GM10248 (cell line): ENCODE measurements around the gene ASB7.
A peak's percentile ranks its signal among the peaks of the same experiment; 100 is the strongest.

Experiments
- CTCF ChIA-PET: fragments of 300-600 bp; sonication (Branson Sonifier 250); formaldehyde crosslinking; extraction: SDS; loops from one replicate; lab custom pipeline; 2021; ENCODE audit warnings: antibody characterized with exemption; lab: Yijun Ruan, JAX
- POLR2A ChIA-PET: fragments of 350-650 bp; sonication (Branson Sonifier 250); formaldehyde crosslinking; extraction: SDS; loops from one replicate; lab custom pipeline; 2020; ENCODE audit warnings: antibody characterized with exemption; lab: Yijun Ruan, JAX
- DNase-seq: peaks from one replicate; pipeline ENCODE4 v3.0.0; 2012; ENCODE audit errors: extremely low spot score
- TF ChIP-seq, protein P1 (sequence below): IDR thresholded peaks from 2 replicates; pipeline ENCODE4 v1.5.1; 2012; ENCODE audit warnings: mild to moderate bottlenecking, low read depth; ENCODE audit errors: extremely low read depth, missing control alignments, control extremely low read depth

Gene ASB7

DNA sequence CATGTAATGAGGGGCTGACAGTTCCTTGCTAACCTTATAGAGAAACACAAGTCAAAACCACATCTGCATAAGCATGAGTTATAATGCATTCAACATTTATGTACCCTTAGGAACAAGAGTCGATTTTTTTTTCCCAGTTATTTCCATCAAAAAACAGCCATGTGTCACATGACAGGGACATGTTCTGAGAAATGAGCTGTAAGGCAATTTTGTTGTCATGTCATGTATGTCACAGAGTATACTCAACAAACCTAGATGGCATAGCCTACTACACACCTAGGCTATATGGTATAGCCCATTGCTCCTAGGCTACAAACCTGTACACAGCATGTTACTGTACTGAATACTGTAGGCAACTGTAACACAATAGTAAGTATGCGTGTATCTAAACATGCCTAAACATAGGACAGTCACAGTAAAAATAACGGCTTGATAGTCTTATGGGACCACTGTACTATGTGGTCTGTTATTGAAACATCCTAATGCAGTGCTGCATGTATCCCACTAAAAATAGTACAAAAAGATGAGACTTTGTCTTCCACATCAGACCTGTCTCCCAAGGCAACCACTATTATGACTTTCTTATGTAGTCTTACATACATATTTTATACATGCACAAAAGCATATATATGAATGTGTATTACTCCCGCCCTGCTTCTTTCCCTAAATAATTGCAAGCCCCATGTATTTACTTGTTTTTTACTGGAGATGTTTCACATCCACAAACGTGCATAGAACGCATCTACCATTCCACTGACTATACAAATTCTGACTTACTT lies 35.4 kb upstream of the ASB7 start:
- ChIA-PET POLR2A (no interaction called here), CTCF (no interaction called here)
- no peak for DNase-seq
- TF ChIP-seq, protein P1, sequence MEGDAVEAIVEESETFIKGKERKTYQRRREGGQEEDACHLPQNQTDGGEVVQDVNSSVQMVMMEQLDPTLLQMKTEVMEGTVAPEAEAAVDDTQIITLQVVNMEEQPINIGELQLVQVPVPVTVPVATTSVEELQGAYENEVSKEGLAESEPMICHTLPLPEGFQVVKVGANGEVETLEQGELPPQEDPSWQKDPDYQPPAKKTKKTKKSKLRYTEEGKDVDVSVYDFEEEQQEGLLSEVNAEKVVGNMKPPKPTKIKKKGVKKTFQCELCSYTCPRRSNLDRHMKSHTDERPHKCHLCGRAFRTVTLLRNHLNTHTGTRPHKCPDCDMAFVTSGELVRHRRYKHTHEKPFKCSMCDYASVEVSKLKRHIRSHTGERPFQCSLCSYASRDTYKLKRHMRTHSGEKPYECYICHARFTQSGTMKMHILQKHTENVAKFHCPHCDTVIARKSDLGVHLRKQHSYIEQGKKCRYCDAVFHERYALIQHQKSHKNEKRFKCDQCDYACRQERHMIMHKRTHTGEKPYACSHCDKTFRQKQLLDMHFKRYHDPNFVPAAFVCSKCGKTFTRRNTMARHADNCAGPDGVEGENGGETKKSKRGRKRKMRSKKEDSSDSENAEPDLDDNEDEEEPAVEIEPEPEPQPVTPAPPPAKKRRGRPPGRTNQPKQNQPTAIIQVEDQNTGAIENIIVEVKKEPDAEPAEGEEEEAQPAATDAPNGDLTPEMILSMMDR: no peak

- no peak for DNase-seq
- ChIA-PET POLR2A (no interaction called here), CTCF (interaction anchor here (2.6 kb wide), 1 partner anchor 219 kb away, joined by 10 read pairs; no protein-coding TSS in a partner anchor)
- TF ChIP-seq, protein P1: no peak
These were observed 33.0 kb upstream of the ASB7 start for GRCh38 chr15:100569391-100569790.

GRCh38 chr15:100570275-100570674 lies 32.1 kb upstream of the ASB7 start:
- ChIA-PET CTCF (interaction anchor here (2.6 kb wide), 1 partner anchor 220 kb away, joined by 10 read pairs; no protein-coding TSS in a partner anchor), POLR2A (no interaction called here)
- TF ChIP-seq, protein P1: no peak
- DNase-seq: no peak

DNA sequence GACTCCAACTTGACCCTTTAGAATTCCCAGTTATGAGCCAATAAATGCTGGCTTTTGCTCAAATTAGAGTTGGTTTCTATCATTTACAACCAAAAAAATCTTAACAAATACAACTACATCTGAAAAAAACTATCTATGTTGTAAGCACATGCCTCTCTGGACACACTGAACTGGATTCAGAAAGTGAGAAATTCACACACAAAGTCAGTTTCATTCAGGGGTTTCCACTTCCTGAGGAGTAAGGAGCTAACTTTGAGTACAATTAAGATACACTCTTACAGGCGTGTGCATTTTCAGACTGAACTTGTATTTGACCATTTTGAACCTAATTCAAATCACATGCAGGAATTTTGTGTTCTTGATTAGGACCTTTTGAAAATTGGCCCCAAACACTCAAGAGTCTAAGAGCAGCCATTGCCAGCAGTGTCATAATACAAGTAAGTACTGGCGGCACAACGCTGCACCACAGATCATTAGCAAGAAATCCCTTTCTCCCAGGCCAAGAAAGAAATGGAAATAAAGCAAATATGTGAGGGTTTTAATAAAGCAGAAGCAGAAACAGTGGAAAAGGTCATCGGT lies 31.6 kb upstream of the ASB7 start:
- TF ChIP-seq, protein P1: no peak
- POLR2A ChIA-PET: no interaction called here
- CTCF ChIA-PET: interaction anchor here (0.7 to 2.6 kb wide), 2 partner anchors 220 to 226 kb away, joined by 3 to 10 read pairs; no protein-coding TSS in a partner anchor
- no peak for DNase-seq

DNA sequence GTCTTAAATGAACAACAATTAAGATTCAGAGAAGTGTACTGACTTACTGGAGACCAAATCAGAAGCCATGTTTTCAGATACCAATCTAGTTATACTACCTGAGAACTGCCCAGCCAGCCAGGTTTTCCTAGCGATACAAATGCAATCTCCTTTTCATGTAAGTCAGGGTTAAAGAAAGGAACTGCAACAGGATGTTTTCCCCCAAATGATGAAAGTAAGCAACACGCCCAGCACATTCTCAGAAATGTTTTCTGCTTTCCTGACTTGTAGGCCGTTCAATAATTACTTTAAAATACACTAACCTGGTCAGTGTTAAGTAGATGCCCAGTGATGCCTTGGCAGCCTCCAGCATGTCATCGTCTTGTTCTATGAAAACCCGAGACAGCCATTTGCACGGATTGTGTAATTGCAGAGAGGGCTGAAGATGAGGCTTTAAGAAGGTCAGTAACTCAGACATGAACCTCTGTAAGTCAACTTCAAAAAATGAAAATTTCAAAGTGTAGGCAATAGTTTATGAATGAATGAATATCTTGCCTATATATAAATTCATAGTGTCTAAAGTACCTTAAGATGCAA lies 30.7 kb upstream of the ASB7 start:
- no peak for DNase-seq
- TF ChIP-seq, protein P1: no peak
- ChIA-PET CTCF (interaction anchor here (1.1 to 3.4 kb wide), 4 partner anchors 7 to 222 kb away, joined by 3 to 19 read pairs (median 10); no protein-coding TSS in a partner anchor), POLR2A (no interaction called here)

DNA sequence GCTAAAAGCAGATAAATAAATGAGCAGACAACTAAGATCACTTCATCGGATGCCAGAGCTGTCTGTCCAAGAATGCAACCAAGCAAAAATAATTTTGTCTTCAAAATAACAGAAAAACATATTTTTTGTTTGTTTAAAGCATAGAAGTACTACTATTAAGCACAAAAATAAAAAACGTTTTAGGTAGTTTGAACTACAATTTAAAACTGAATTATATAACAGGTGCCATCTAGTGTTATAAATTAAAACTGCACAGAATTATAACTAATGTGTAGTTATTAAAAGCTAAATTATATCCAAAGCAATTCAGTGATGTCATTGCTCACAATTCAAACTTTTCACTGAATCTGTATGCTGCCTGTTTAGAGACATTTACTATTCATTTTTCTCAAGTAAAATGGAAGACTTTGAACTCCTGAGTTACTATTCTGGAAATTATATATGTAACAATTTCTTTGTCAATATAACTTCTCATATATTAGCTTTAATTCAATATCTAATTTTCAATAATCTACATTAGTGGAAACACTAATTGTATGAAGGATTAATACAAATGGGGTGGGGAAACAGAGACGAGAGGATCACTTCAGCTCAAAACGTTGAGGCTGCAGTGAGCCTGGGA lies 29.9 kb upstream of the ASB7 start:
- ChIA-PET POLR2A (no interaction called here), CTCF (interaction anchor here (0.9 to 3.4 kb wide), 6 partner anchors 8 to 223 kb away, joined by 3 to 19 read pairs (median 6); no protein-coding TSS in a partner anchor)
- DNase-seq: no peak
- TF ChIP-seq, protein P1: peak; percentile 16
